Pancreas (tissue), 10 donors: ENCODE results near the gene CASTOR1. TPM values are rescaled to one million over a fixed set of nuclear protein-coding genes. Genes with fewer than 3 reads are reported as not detected.

Experiments
- ATAC-seq, 4 donors: fragments of 200-7000 bp; cut with Tn5 transposase; one replicate each; pipeline versions ENCODE4 v1.8.0 to v1.9.1; 2020; ENCODE audit warnings: mild to moderate bottlenecking in 4 of 4, moderate library complexity in 4 of 4
- DNase-seq, 6 donors: peaks; one replicate each; pipeline ENCODE4 v3.0.0-alpha.2; 2020
- FAIRE-seq: peaks from 2 replicates; lab custom pipeline; 2012; peaks lifted over from hg19 to GRCh38; lab: Jason Lieb, UNC
- H3K27ac ChIP-seq, 4 donors: fragments of 200-600 bp; sonication (generic); 1 replicate in 3 of 4; 2 replicates in 1 of 4; pipeline versions ENCODE4 v1.5.0 to v1.8.0; 2020
- H3K27me3 ChIP-seq, 4 donors: fragments of 200-600 bp; one replicate each; pipeline ENCODE4 v1.8.0; 2021
- H3K36me3 ChIP-seq, 3 donors: fragments of 200-600 bp; sonication (generic) in 1 of 3; one replicate each; pipeline versions ENCODE4 v1.5.0 to v1.8.0; 2020 to 2021
- H3K4me1 ChIP-seq, 3 donors: fragments of 200-600 bp; one replicate each; pipeline ENCODE4 v1.8.0; 2021
- H3K4me3 ChIP-seq, 4 donors: fragments of 200-600 bp; sonication (generic) in 2 of 4; one replicate each; pipeline versions ENCODE4 v1.5.0 to v1.8.0; 2020 to 2021
- H3K9me3 ChIP-seq, 4 donors: fragments of 200-600 bp; one replicate each; pipeline ENCODE4 v1.8.0; 2021
- CTCF ChIP-seq, 4 donors: fragments of 200-600 bp; sonication (generic) in 3 of 4; IDR thresholded peaks; one replicate each; pipeline versions ENCODE4 v1.5.0 to v1.8.0; 2021; ENCODE audit warnings: antibody characterized with exemption in 4 of 4
- WGBS, 2 donors: extraction: QIAGEN DNeasy Blood & Tissue Kit; methylation state at CpG; one replicate each; pipeline ENCODE4 v1.1.7; 2013; 5-methylcytosine and 5-hydroxymethylcytosine counted together
- intact Hi-C, 3 donors: fragments of 100-400 bp; cut with DNase I; formaldehyde crosslinking; loops; one replicate each; pipeline versions ENCODE4 v1.11.1 to v1.14.2; 2022
- polyA plus RNA-seq, 2 donors: library from polyadenylated mRNA; stranded (reverse); fragments of 200-250 nt; gene quantifications; one replicate each; pipeline ENCODE4 v1.2.3, GENCODE V29; 2013
- total RNA-seq, 6 donors: library from RNA; stranded (reverse); fragmentation: NEBNext Ultra II Directional in 4 of 6; extraction: Animal tissue kit (Norgen Biotek cat#: 25700) in 4 of 6; gene quantifications; one replicate each; pipeline versions ENCODE4 v1.2.1 to v1.2.4, GENCODE V29; 2021 to 2023
- donor health status: healthy with polysubstance abuse.
- donor health status: DM: no; HTN: no; CAD: no; lungs with moderate emphysema.
- donor health status: DM: no; HTN: no; CAD: no.
- donor health status: control.
- donor health status: control.
- donor health status: Bipolar disorder and iron deficiency.
- donor health status: DM: yes; HTN: yes; CAD: no.
- donor health status: DM: no; HTN: no; CAD: no.
- donor health status: DM: no; HTN: no; CAD: no.
- donor health status: DM: yes; HTN: yes; CAD: no.

Gene CASTOR1
- total and polyA plus RNA-seq, 8 donors = 1.8 to 8.3 (median 4.2) TPM

GRCh38 chr22:30240541-30241417 is 48.5 kb downstream of the CASTOR1 start:
- DNase-seq = no peak
- intact Hi-C loops = no loop called here

DNA sequence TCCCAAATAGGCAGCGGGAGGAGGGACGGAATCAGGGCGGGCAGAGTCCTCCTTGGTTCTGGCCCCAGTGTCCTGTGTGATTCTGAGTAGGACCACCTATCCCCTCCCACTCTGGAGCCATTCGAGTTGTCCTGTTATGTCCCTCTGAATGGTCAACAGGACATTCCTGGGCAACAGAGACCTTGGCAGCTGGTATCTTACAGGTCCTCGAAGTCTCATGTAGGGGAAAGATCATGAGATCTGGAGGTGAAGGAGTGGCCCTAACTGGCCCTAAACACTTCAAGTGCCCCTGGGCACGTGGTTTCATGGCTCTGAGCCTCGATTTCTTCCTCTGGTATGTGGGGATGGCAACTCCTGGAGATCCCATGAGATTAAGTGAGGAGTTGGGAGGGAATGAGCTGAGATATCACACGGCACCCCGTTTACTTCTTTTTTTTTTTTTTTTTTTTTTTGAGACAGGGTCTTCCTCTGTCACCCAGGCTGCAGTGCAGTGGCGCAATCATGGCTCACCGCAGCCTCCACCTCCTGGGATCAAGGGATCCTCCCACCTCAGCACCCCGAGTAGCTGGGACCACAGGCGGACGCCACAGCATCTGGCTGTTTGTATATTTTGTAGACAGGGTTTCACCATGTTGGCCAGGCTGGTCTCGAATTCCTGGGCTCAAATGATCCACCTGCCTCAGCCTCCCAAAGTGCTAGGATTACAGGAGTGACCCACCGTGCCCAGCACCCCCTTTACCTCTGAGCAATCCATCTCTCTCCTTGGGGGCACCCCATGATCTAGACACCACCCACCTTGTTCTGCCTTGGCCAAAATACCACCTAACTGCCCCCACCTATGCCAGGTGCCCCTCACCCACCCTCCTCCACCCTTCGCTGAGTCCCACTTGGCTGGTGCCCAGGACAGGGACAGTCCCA is 49.6 kb downstream of the CASTOR1 start:
- TF ChIP-seq CTCF (IDR thresholded peaks at IDR 0.05) = no peak
- ATAC-seq = no peak
- no peak for DNase-seq
- Histone ChIP-seq H3K27ac (no peak overlapping the region), H3K27me3 (no peaks in the 10 kb centered on the region), H3K9me3 (no peaks in the 10 kb centered on the region), H3K36me3 (no peaks in the 10 kb centered on the region), H3K4me3 (no peak overlapping the region), H3K4me1 (peaks cover 6 to 7% (median 6%) of the 10 kb centered on the region in 3 donors)
- WGBS, 2 donors = 77 to 86% methylated on average over 17 of the region's 17 CpGs
- intact Hi-C loops = no loop called here
- FAIRE-seq = no peak

More at GRCh38 chr22:30240541-30241417, 48.5 kb downstream of the CASTOR1 start:
- Histone ChIP-seq H3K27me3 (no peaks in the 10 kb centered on the region), H3K27ac (no peak overlapping the region), H3K36me3 (no peaks in the 10 kb centered on the region), H3K9me3 (no peaks in the 10 kb centered on the region), H3K4me3 (no peak overlapping the region), H3K4me1 (no peaks in the 10 kb centered on the region)
- no peak for FAIRE-seq
- no peak for TF ChIP-seq CTCF (IDR thresholded peaks at IDR 0.05)
- ATAC-seq = no peak
- 79 to 83% methylated on average over 24 of the region's 24 CpGs for WGBS, 2 donors

- no peaks in the 10 kb centered on the region for H3K9me3 ChIP-seq
- TF ChIP-seq CTCF (IDR thresholded peaks at IDR 0.05) = no peak
- no peak overlapping the region for H3K27ac ChIP-seq
- H3K36me3 ChIP-seq = no peaks in the 10 kb centered on the region
- DNase-seq (no peak), FAIRE-seq (no peak), ATAC-seq (peak in 2 of 4 donors; percentile 13 to 18)
- intact Hi-C loops = no loop called here
- H3K4me1 ChIP-seq = peaks cover 7 to 9% (median 9%) of the 10 kb centered on the region in 3 donors
- H3K4me3 ChIP-seq = no peak overlapping the region
- no peaks in the 10 kb centered on the region for H3K27me3 ChIP-seq
- WGBS, 2 donors = 81% methylated on average over 27 of the region's 27 CpGs
Measured at GRCh38 chr22:30238661-30239487, 50.4 kb downstream of the CASTOR1 start.

DNA sequence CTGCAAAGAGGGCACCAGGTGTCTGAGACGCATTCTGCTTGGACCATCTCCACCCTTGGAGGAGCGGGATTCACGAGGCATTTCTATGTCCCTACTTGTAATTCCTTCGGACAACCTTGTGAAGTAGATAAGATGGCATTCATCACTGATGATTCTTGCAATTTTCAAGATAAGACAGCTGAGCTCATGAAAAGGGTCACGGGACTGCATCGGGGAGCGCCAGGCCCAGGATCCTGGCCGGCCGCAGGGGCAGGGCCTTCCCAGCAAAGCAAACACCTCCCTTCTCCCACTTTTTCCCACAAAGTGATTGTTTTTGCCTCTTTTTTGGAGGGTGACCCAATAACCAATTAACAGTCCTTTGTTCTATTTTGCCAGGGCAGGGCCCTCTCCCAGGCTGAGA is 51.2 kb downstream of the CASTOR1 start:
- H3K36me3 ChIP-seq = no peaks in the 10 kb centered on the region
- whole genome bisulfite sequencing, 2 donors = 94 to 98% methylated on average over 9 of the region's 9 CpGs
- ATAC-seq (no peak), FAIRE-seq (no peak), DNase-seq (no peak)
- H3K27me3 ChIP-seq = no peaks in the 10 kb centered on the region
- H3K4me3 ChIP-seq = no peak overlapping the region
- TF ChIP-seq CTCF (IDR thresholded peaks at IDR 0.05) = no peak
- H3K9me3 ChIP-seq = no peaks in the 10 kb centered on the region
- no peak overlapping the region for H3K27ac ChIP-seq
- peaks cover 7 to 9% (median 9%) of the 10 kb centered on the region in 3 donors for H3K4me1 ChIP-seq
- intact Hi-C loops = no loop called here
